Neural progenitor cell (in vitro differentiated cells): Measurements from ENCODE around the gene RAB25.

Source experiments
- CTCF ChIP-seq: fragments of 200-600 bp; sonication (generic); IDR thresholded peaks from 2 replicates; pipeline ENCODE4 v1.5.1; 2017; ENCODE audit warnings: antibody characterized with exemption, mild to moderate bottlenecking
- EZH2 ChIP-seq: fragments of 200-600 bp; sonication (generic); IDR thresholded peaks from 2 replicates; pipeline ENCODE4 v1.6.1; 2017; ENCODE audit warnings: antibody characterized with exemption, mild to moderate bottlenecking, moderate library complexity
- EZH2phosphoT487 ChIP-seq: fragments of 200-600 bp; sonication (generic); IDR thresholded peaks from 2 replicates; pipeline ENCODE4 v1.6.1; 2017; ENCODE audit warnings: antibody characterized with exemption

DNA sequence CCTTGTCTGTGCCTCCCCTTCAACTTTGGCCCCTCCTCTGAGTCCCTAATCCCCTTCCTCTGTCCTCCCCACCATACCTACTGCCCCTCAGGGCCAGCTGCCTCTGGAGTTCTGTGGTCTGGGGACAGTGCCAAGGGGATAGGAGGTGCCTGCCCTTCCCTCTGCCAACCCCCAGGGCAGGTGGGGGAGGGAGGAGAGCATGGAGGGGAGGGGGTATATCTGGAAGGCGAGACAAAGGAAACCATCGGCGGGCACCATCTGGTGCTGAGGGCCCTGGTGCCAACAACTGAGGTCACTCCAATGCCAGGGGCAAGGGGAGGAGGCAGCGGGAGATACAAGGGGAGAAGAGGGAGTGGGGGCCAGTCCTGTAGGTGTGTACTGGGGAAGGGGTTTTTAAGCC is 9.6 kb downstream of the RAB25 start:
- TF ChIP-seq CTCF: no peak
- TF ChIP-seq EZH2: no peak
- no peak for TF ChIP-seq EZH2phosphoT487
